Erythroblast (primary cell): ENCODE results near the gene LRP1B.

Source experiments
- GATA1 ChIP-seq: IDR thresholded peaks from 2 replicates; pipeline ENCODE4 v1.6.1; 2011; ENCODE audit warnings: low read depth, mild to moderate bottlenecking, control low read depth, low read length, moderate library complexity
- POLR2A ChIP-seq: IDR thresholded peaks from 2 replicates; pipeline ENCODE4 v1.6.1; 2011; ENCODE audit warnings: mild to moderate bottlenecking, low read length

DNA sequence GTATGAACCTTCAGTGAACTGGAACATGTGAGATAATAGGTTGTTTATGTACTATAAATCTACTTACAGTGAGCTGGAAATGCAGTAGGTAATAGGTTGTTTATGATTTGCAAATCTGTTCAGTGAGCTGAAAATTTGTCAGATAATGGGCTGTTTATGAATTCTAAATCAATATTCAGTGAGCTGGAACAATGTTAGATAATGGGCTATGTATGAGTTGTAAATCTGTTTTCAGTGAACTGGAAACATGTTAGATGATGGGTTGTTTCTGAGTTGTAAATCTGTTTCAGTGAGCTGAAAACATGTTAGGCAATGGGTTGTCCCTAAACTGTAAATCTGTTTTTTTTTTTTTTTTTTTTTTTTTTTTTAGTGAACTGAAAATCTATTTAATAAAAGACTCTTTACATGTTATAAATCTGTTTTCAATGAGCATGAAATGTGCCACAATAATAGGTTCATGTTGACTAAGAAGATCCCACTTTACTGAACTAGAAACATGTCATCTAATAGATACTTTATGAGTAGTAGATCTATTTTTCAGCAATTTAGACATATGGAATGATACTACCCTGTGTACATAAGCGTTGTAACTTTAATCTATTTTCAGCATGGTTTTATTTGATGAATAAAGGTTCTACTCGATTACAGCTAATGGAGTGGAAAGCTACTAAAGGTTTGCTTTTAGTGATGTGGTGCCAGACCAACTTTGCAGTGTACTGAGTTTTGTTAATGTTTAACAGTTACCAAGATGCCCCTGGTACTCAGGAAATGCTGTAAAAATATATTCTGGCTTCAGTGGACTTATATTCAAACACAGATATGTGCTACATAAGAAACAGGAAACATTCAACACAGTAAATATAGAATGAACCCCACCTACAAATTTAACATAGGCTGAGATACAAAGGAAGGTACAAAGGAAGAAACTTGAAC lies 1471.8 kb downstream of the LRP1B start:
- TF ChIP-seq POLR2A (no peak), GATA1 (no peak)
